Retinal pigment epithelial cell (primary cell): ENCODE results near the gene GALNT12.
A peak's percentile ranks its signal among the peaks of the same experiment; 100 is the strongest.

Experiments used
- DNase-seq: peaks from one replicate; pipeline ENCODE4 v3.0.0-alpha.2; 2010; ENCODE audit warnings: low read depth
- H3K4me3 ChIP-seq: 2 replicates; pipeline ENCODE4 v1.5.1; 2011; ENCODE audit warnings: mild to moderate bottlenecking, low read length, control low read depth, moderate library complexity
- TF ChIP-seq, protein P1 (sequence below): conservative IDR thresholded peaks from 2 replicates; pipeline ENCODE4 v1.5.1; 2011; ENCODE audit warnings: low read depth, low read length, control low read depth, inconsistent platforms

Gene GALNT12

DNA sequence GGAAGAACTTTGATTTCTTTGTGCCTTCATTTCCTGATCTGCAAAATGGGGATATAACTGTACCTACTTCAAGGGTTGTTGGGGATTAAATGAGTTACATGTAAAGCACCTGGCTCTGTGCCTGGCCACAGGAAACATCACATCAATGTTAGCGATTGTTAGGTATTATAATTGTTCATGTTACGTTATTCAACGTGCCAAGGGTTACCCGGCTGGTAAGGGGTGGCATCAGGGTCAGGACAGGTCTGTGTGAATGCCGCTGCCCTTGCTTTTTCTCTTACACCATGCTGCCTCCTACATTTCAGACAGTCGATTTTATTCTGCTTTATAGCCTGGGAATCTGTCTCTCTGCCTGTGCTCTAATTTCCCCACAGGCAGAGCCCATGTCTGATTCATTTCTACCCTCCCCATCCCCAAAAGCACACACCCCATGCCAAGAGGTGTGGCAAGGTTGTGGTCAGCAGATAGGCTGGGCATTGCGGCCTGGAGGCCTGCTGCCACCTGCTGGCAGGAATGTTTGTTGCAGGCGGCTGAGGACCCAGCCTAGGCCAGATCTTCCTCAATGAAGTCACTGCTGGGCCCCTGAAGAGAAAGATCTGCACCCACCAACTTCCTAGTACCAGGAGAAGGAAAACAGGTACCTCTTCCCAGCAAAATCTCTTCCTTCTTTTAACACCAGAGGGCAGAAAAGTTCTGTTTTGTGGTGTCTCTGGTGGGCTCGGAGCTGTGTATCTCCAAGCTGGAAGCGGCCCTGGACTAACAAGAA is 16.4 kb upstream of the GALNT12 start:
- no peak overlapping the region for H3K4me3 ChIP-seq
- TF ChIP-seq, protein P1, sequence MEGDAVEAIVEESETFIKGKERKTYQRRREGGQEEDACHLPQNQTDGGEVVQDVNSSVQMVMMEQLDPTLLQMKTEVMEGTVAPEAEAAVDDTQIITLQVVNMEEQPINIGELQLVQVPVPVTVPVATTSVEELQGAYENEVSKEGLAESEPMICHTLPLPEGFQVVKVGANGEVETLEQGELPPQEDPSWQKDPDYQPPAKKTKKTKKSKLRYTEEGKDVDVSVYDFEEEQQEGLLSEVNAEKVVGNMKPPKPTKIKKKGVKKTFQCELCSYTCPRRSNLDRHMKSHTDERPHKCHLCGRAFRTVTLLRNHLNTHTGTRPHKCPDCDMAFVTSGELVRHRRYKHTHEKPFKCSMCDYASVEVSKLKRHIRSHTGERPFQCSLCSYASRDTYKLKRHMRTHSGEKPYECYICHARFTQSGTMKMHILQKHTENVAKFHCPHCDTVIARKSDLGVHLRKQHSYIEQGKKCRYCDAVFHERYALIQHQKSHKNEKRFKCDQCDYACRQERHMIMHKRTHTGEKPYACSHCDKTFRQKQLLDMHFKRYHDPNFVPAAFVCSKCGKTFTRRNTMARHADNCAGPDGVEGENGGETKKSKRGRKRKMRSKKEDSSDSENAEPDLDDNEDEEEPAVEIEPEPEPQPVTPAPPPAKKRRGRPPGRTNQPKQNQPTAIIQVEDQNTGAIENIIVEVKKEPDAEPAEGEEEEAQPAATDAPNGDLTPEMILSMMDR = peak; percentile 99
- DNase-seq = peak; percentile 68

DNA sequence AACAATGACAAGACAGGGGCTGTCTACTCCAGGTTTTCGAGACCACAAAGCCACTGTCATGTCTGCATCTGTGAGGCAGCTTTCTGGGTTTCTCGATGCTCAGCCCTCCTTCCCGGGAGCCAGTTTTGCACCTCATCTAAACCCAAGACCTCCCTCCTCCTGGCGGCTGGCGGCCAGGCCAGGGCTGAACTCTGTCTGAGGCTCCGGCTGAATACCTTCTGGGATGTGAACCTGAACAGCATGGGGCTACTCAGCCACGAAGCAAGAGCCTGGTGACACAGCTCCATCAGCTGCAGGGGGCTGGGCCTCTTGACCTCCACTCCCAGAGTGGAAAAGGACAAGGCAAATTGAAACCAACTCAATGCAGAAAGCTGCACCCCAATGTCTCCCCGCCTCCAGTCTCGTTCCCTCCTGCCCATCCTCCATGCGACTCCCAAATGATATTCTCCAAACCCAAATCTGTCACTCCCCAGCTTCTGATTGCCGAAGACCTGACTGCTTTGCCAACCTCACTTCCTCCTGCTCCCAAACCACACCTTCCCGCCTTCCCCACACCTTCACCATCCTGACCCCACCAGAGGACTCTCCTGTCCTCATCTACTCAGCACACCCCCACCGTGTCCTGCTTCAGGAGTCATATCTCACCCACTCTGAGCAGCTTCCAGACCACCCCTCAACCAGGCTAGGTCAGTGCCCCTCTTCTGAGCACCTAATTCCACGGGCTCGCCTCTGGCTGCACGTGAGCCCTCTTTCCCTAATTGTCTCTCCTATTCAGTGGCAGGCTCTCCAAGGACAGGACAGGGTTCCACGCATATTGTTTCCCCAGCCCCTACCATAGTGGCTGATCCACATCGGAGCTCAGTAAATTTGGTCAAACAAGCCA is 15.6 kb upstream of the GALNT12 start:
- TF ChIP-seq, protein P1 = no peak
- no peak overlapping the region for H3K4me3 ChIP-seq
- no peak for DNase-seq

- TF ChIP-seq, protein P1 = no peak
- H3K4me3 ChIP-seq = no peak overlapping the region
- DNase-seq = no peak
Measured at GRCh38 chr9:98793031-98793430, 14.4 kb upstream of the GALNT12 start.

DNA sequence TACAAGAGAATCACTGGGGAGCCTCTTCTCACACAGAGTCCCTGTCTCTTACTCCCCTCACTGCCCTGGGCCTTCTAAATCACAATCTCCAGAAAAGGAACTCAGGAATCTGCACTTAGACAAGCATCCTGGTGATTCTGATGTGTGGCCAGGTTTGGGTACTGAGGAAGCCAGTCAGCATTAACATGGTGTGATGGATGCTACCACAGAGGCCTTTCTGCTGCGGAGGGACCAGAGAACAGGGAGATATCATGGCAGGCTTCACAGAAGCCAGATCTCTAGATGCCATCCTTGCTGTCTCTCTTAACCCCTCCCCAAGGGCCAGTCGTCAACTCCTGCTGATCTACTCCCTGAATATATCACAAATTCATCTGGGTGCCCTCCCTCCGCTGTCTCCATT is 12.7 kb upstream of the GALNT12 start:
- H3K4me3 ChIP-seq = no peak overlapping the region
- no peak for DNase-seq
- TF ChIP-seq, protein P1 = no peak

- no peak for DNase-seq
- peak overlapping the region; percentile 58 for H3K4me3 ChIP-seq
- TF ChIP-seq, protein P1 = no peak
Measured at GRCh38 chr9:98795295-98795955, 12.0 kb upstream of the GALNT12 start.

DNA sequence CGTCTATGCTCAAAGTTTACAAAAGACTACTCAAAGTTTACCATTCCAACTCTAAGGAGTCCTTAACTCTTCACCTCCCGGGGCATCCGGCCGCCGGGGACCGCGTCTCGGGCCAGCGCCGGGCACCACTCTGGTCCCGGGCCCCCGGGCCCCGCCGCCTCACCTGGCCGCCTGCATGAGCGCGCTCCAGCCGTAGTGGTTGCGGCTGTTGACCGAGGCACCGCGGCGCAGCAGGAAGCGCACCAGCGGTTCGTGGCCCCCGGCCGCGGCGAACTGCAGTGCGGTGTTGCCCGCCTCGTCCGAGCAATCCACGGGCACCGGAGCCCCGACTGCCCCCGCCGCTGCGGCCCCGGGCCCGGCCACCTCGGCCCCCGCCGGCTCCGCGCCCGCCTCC is 11.5 kb upstream of the GALNT12 start:
- H3K4me3 ChIP-seq = peak overlapping the region; percentile 58
- no peak for DNase-seq
- TF ChIP-seq, protein P1 = no peak
